Caco-2 (cell line): ENCODE results near the gene SBSN. TPM values are rescaled to one million over a fixed set of nuclear protein-coding genes. Genes with fewer than 3 reads are reported as not detected.

Experiments used
- BruUV-seq: library from RNA; stranded (reverse); fragments of 400-500 nt; replicated peaks from 2 replicates; lab custom pipeline; 2021; lab: Mats Ljungman, UMichigan
- CTCF ChIA-PET: fragments of 300-600 bp; sonication (Branson Sonifier 250); formaldehyde crosslinking; loops from one replicate; lab custom pipeline; 2022; ENCODE audit warnings: antibody characterized with exemption; lab: Charles Lee
- POLR2A ChIA-PET: fragments of 300-600 bp; sonication (Branson Sonifier 250); formaldehyde crosslinking; loops from one replicate; lab custom pipeline; 2022; ENCODE audit warnings: antibody characterized with exemption; lab: Charles Lee
- DNase-seq, 2 experiments: peaks; one replicate each; pipeline versions ENCODE4 v3.0.0 to v3.0.0-alpha.2; 2020 to 2022
- H3K27me3 ChIP-seq: replicated peaks from 2 replicates; pipeline ENCODE4 v1.6.0; 2011; ENCODE audit warnings: low read length; ENCODE audit not compliant: control insufficient read depth, insufficient read depth
- H3K36me3 ChIP-seq: 2 replicates; pipeline ENCODE4 v1.5.1; 2011; ENCODE audit warnings: low read length; ENCODE audit not compliant: control insufficient read depth, insufficient read depth
- H3K4me1 ChIP-seq: fragments of 250-450 bp; sonication (Bioruptor Pico); 2 replicates; pipeline ENCODE4 v1.5.1; 2020; ENCODE audit warnings: mild to moderate bottlenecking
- H3K4me3 ChIP-seq: 2 replicates; pipeline ENCODE4 v1.5.1; 2011; ENCODE audit warnings: low read depth, mild to moderate bottlenecking, control low read depth, low read length
- H3K9me3 ChIP-seq: fragments of 250-450 bp; sonication (Bioruptor Pico); 2 replicates; pipeline ENCODE4 v1.5.1; 2020; ENCODE audit warnings: mild to moderate bottlenecking, moderate library complexity
- H3K27ac Mint-ChIP-seq: one replicate; pipeline ENCODE4 v1.8.0; 2022; ENCODE audit warnings: mixed read lengths; ENCODE audit not compliant: unreplicated experiment
- H3K27me3 Mint-ChIP-seq: one replicate; pipeline ENCODE4 v1.8.0; 2022; ENCODE audit warnings: mixed read lengths; ENCODE audit not compliant: insufficient read depth, unreplicated experiment
- H3K36me3 Mint-ChIP-seq: one replicate; pipeline ENCODE4 v1.8.0; 2022; ENCODE audit warnings: mild to moderate bottlenecking, mixed read lengths; ENCODE audit not compliant: insufficient read depth, unreplicated experiment
- H3K4me1 Mint-ChIP-seq: one replicate; pipeline ENCODE4 v1.8.0; 2022; ENCODE audit warnings: low read depth, mixed read lengths; ENCODE audit not compliant: unreplicated experiment
- H3K4me3 Mint-ChIP-seq: one replicate; pipeline ENCODE4 v1.8.0; 2022; ENCODE audit warnings: mild to moderate bottlenecking, moderate library complexity, mixed read lengths; ENCODE audit not compliant: unreplicated experiment
- H3K9me3 Mint-ChIP-seq: one replicate; pipeline ENCODE4 v1.8.0; 2022; ENCODE audit warnings: mixed read lengths; ENCODE audit not compliant: unreplicated experiment
- CTCF ChIP-seq, 2 experiments: fragments of 200-600 bp in 1 of 2; IDR thresholded peaks; 1 replicate in 1 of 2; 2 replicates in 1 of 2; pipeline versions ENCODE4 v1.5.1 to v1.8.0; 2011 to 2022; ENCODE audit warnings: antibody characterized with exemption in 1 of 2, control low read depth in 1 of 2, inconsistent platforms in 1 of 2, low read depth in 1 of 2, low read length in 1 of 2, mild to moderate bottlenecking in 1 of 2, moderate library complexity in 1 of 2; ENCODE audit not compliant: insufficient read depth in 1 of 2, severe bottlenecking in 1 of 2, unreplicated experiment in 1 of 2
- intact Hi-C: fragments of 100-400 bp; cut with micrococcal nuclease; formaldehyde crosslinking; loops from one replicate; pipeline ENCODE4 v1.10.0; 2022; ENCODE audit not compliant: unreplicated experiment
- total RNA-seq: library from RNA; stranded (reverse); gene quantifications from 2 replicates; pipeline ENCODE4 v1.2.3, GENCODE V29; 2022

The SBSN gene
- total RNA-seq, 1 experiment from 2014 or later: not detected

GRCh38 chr19:35569281-35569781 is 41.2 kb upstream of the SBSN start:
- H3K4me3 Mint-ChIP-seq: no peak overlapping the region
- POLR2A ChIA-PET: no interaction called here
- Histone ChIP-seq H3K27me3 (no peaks in the 10 kb centered on the region), H3K4me1 (no peaks in the 10 kb centered on the region), H3K36me3 (no peaks in the 10 kb centered on the region), H3K4me3 (no peak overlapping the region), H3K9me3 (no peaks in the 10 kb centered on the region)
- no peak for DNase-seq
- no peak overlapping the region for H3K27ac Mint-ChIP-seq
- BruUV-seq: no TSS peak
- no peaks in the 10 kb centered on the region for H3K4me1 Mint-ChIP-seq
- CTCF ChIA-PET: no interaction called here
- no peaks in the 10 kb centered on the region for H3K9me3 Mint-ChIP-seq
- TF ChIP-seq CTCF (IDR thresholded peaks at IDR 0.05; ENCODE audit: insufficient read depth in 1 of 2, low read depth in 1 of 2, low read length in 1 of 2, severe bottlenecking in 1 of 2, unreplicated experiment in 1 of 2): no peak
- intact Hi-C loops: no loop called here
- H3K36me3 Mint-ChIP-seq: no peaks in the 10 kb centered on the region
- peaks cover 8% of the 10 kb centered on the region for H3K27me3 Mint-ChIP-seq

- H3K36me3 ChIP-seq: no peaks in the 10 kb centered on the region
- no peak overlapping the region for H3K4me3 ChIP-seq
- intact Hi-C loops: no loop called here
- DNase-seq: no peak
- no peak overlapping the region for H3K27ac Mint-ChIP-seq
- H3K9me3 Mint-ChIP-seq: no peaks in the 10 kb centered on the region
- ChIA-PET POLR2A (interaction anchor here (0.6 kb wide), 1 partner anchor 25 kb away, joined by 4 read pairs; no protein-coding TSS in a partner anchor), CTCF (no interaction called here)
- TF ChIP-seq CTCF (IDR thresholded peaks at IDR 0.05; ENCODE audit: insufficient read depth in 1 of 2, low read depth in 1 of 2, low read length in 1 of 2, severe bottlenecking in 1 of 2, unreplicated experiment in 1 of 2): no peak
- no peaks in the 10 kb centered on the region for H3K4me1 ChIP-seq
- no peak overlapping the region for H3K4me3 Mint-ChIP-seq
- no peaks in the 10 kb centered on the region for H3K36me3 Mint-ChIP-seq
- H3K27me3 ChIP-seq: no peaks in the 10 kb centered on the region
- no peaks in the 10 kb centered on the region for H3K9me3 ChIP-seq
- BruUV-seq: no TSS peak
- H3K4me1 Mint-ChIP-seq: no peaks in the 10 kb centered on the region
- peaks cover 13% of the 10 kb centered on the region for H3K27me3 Mint-ChIP-seq
Measured at GRCh38 chr19:35566738-35567137, 38.6 kb upstream of the SBSN start.

GRCh38 chr19:35565016-35565856 is 37.1 kb upstream of the SBSN start:
- Mint-ChIP-seq H3K4me1 (no peaks in the 10 kb centered on the region), H3K27me3 (peaks cover 16% of the 10 kb centered on the region), H3K27ac (no peak overlapping the region), H3K9me3 (no peaks in the 10 kb centered on the region), H3K36me3 (no peaks in the 10 kb centered on the region), H3K4me3 (no peak overlapping the region)
- BruUV-seq: no TSS peak
- no peak for TF ChIP-seq CTCF (IDR thresholded peaks at IDR 0.05; ENCODE audit: insufficient read depth in 1 of 2, low read depth in 1 of 2, low read length in 1 of 2, severe bottlenecking in 1 of 2, unreplicated experiment in 1 of 2)
- H3K27me3 ChIP-seq: no peaks in the 10 kb centered on the region
- no peak overlapping the region for H3K4me3 ChIP-seq
- POLR2A ChIA-PET: interaction anchor here (0.7 kb wide), 1 partner anchor 17 kb away, joined by 9 read pairs; no protein-coding TSS in a partner anchor
- no peak for DNase-seq
- intact Hi-C loops: no loop called here
- no peaks in the 10 kb centered on the region for H3K36me3 ChIP-seq
- H3K9me3 ChIP-seq: no peaks in the 10 kb centered on the region
- H3K4me1 ChIP-seq: no peaks in the 10 kb centered on the region
- CTCF ChIA-PET: no interaction called here
